GM21515 (cell line): Measurements from ENCODE around the gene HS6ST3.

Experiments
- ATAC-seq: cut with Tn5 transposase; IDR thresholded peaks from one replicate; pipeline ENCODE4 v1.9.1; 2021; ENCODE audit not compliant: unreplicated experiment

Gene HS6ST3

DNA sequence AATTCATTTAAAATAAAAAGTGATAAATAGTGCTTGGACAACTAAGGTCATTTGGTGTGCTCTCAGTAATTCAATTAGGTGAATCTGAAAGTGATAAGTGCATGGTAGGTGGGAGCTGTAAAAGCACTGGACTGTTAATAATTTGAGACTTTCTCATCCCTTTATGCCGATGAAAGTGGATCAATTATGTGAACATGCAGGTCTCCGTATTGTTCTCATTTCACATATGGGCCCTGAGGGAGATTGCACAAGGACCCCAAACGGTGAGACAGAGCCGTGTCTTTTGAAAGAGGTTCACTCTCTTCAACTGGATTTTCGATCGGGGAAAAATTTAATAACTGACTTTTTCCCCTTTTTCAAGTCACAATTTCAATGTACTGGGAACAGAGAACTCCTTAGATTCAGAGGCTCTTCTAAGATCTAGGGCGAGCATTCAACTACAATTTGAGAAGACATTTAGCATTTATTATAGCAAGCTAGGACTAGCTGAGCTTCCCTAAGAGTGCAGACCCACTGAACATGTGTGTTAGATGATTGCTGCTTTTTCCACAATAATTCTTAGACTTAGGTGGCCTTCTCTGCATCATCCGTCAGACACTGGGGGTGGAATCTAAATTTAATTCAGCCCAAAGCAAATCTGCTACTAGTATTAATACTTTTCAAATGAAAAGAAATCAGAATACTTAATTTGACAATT is 556.8 kb downstream of the HS6ST3 start:
- ATAC-seq, result no peak

- peak; percentile 71 for ATAC-seq
Observed at GRCh38 chr13:96650301-96650886, 560.5 kb downstream of the HS6ST3 start.

DNA sequence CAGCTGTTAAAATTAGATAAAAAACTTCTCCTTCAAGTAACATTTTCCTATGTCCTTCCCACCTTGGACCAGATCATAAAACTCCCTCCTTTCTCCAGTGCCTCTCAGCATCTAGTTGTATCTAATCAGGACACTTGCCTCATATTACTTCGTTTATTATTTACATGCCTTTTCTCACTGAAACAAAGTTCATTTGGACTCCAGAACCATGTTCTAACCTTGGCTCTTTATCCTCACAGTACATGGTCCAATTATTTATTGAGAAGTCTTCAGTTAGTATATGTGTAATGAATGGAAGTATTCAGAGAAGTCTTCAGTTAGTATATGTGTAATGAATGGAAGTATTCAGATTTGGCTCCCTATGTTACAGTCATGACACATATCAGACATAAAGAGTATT is 561.7 kb downstream of the HS6ST3 start:
- ATAC-seq, result no peak

- no peak for ATAC-seq
Observed at GRCh38 chr13:96652506-96652905, 562.6 kb downstream of the HS6ST3 start.

DNA sequence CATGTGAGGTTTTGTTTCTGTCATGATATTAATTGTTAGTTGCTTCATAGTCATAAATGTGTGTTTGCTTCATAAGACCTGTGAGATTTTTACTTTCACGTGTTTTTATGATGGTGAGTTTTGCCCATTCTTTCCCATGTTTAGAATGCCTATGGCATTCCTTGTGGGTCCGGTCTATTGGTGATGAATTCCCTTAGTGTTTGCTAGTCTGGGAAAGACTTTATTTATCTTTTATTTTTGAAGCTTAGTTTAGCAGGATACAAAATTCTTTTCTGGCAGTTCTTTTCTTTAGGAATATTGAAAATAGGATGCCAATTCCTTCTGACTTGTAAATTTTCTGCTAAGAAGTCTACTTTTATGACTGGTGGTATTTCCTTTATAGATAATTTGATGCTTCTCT is 571.7 kb downstream of the HS6ST3 start:
- no peak for ATAC-seq

DNA sequence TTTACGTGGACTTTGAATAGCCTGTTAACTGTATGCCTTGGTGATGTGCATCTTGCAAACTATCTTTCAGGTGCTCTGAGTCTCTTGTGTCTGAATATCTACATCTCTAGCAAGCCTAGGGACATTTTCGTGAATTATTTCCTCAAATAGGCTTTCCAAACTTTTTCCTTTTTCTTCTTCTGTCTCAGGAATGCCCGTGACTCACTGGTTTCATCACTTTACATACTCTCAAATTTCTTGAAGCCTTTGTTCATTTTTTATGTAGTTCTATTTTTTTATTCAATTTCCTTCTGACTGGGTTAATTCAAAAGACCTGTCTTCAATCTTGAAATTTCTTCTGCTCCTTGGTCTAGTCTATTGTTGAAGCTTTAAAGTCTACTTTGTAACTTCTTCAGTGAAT is 572.1 kb downstream of the HS6ST3 start:
- no peak for ATAC-seq

DNA sequence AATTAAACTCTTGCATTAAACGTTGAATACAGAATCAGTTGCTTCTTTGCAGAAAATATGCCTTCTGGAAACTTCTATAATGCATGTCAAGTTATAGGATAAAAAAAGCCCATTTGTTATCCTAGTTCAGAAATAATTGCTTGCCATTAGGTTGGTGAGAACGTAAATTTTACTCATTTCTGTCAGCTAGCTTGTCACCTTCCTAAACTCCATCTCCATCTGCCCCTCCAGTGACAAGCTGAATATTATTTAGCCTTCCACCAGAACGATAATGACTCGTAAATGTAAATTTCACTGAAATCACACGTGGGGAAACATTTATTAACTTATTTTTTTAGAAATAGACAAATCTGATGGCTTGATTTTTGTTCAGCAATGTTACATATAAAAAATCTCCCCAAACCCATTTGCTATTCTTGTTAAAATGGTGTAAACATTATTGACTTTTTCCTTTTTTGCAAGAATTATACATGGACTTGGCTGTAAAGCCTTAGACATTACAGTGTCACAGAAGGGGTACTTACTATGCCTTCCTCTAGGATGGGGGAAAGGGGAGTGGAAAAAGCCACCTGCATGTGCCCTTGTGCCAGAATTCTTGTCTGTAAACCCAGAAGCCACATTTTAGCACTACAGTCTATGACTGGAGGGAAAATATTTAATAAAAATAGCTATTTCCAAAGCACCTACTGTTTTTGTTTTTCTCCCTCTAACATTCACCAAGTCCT is 577.5 kb downstream of the HS6ST3 start:
- ATAC-seq, result no peak

DNA sequence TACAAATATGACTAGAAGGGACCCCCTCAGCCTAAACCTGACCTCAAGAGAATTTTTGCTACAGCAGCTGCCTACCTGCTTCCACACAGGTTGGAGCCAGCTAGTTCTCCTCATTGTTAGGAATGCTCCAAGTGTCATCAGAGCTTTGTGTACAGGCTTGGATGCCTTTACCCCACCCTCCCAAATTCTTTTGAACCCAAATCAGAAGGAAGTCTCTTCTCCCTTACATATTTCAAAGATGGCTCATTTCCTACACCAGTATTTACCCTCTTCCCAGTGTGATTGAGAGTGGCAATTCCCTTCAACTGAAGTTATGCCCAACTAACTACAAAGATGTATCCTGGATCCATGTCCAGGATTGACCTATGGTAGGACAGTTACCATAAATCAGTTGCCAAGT is 581.2 kb downstream of the HS6ST3 start:
- no peak for ATAC-seq

- ATAC-seq, result no peak
Observed at GRCh38 chr13:96672016-96672415, 582.1 kb downstream of the HS6ST3 start.

- ATAC-seq, result no peak
Observed at GRCh38 chr13:96673825-96674224, 583.9 kb downstream of the HS6ST3 start.

DNA sequence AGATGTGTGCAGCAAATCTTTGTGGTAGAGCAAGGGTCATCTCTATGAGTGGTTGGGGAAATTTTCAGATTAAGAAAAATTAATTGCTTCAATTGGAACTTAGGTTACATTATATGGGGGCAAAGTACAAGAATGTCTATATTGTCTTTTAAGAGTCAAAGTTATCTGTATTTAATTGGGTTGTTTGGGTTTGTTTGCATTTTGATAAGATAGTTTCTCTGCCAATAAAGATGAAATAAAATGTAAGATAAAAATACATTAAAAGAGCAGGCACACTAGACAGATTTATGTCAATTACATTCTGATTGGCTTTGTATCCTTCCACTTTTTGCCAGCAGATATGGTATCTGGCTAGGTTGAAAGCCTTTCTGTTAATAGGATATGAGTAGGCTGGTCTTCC is 587.1 kb downstream of the HS6ST3 start:
- ATAC-seq, result no peak

DNA sequence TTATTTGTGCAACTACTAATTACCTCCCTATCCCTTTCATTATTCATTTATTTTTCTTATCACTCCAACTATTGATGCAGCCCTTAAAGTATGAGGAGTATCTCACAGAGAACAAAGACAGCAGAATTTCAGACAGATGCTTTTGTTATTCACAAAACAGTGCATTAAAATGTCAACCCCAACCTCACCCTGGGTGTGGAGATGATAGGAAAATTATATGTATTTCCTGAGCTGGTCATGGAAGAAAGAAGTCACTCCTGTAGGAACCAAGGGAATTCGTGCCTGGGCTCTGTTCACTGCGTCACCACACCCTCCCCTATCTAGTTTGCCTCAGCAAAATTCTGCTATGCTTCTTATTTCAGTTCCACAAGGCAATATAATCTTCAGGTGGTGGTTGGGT is 588.9 kb downstream of the HS6ST3 start:
- no peak for ATAC-seq

GRCh38 chr13:96680898-96681297 is 591.0 kb downstream of the HS6ST3 start:
- no peak for ATAC-seq

DNA sequence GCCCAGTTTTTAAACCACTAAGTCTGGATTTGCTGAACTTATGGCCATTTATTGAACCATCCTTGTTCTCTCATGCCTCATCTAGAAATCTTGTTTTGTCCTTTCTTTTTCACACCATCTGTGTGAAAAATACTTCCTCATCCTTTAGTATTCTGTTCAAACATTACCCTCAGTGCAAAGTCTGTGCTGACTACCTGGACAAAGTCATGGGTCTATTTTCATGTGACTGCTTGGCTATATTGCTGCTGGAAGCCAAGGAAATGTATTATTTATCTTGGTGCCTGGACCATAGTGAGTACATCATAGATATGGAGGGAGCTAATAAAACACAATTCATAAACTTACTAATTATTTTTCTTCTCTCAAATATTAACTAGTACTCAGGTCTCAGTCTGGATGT is 591.9 kb downstream of the HS6ST3 start:
- no peak for ATAC-seq

DNA sequence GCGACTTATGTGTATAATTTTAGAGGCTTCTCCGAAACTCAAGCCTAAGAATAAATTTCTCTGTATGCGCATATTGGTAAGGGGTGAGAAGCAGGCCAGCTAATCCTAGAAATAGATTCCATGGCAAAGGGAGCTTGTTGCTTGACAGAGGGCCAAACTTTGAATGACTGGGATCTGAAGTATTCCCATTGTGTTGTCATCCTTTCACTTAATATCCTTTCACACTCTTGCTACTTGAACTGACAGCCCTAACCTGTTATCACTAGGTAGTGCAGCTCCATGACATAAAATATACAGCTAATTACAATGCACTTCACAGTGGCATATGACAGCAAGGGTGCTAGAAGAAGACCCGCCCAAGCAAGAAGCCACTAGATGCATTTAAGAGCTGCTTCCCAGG is 594.6 kb downstream of the HS6ST3 start:
- no peak for ATAC-seq

- no peak for ATAC-seq
Observed at GRCh38 chr13:96684907-96685306, 595.0 kb downstream of the HS6ST3 start.

GRCh38 chr13:96686286-96686685 is 596.4 kb downstream of the HS6ST3 start:
- ATAC-seq, result no peak

DNA sequence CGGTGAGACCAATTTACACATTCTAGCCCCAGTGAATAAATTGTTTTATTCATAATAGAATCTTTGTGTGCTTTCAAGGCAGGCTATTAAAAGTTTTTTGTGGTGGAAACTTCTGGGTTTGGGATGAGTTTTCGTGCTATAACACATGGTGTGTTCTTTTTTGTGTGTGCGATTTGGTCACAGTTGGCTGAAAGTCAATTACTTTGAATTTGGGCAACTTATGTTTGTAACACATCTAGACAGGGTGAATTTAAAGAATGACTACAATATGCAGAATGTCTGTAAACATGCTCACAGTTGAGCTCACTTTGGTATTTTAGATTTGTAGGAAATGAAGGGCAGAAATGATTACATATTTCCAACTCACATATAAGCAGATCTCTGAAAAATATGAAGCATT is 597.3 kb downstream of the HS6ST3 start:
- no peak for ATAC-seq

- no peak for ATAC-seq
Observed at GRCh38 chr13:96690998-96691397, 601.1 kb downstream of the HS6ST3 start.

GRCh38 chr13:96696389-96696900 is 606.5 kb downstream of the HS6ST3 start:
- no peak for ATAC-seq

DNA sequence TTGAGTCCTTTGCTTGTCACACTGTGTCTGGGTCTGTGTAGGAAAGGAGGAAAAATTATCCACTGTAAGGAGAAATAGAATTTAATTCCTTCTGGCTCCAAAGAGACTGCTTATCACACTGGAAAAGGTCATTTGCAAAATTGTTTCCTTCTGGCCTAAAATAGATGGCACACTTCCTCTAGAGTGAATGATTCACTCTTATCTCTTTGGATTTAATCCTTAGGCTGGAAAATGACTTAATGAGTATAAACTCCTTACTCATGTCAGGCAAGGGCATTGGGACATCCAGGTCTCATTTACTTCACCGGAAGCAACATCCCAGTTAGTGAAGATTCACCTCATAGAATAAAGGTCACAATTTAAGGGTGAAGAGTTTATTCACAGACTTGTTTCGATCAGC is 610.8 kb downstream of the HS6ST3 start:
- ATAC-seq, result no peak

- no peak for ATAC-seq
Observed at GRCh38 chr13:96707146-96707545, 617.2 kb downstream of the HS6ST3 start.
